CD4-positive, alpha-beta T cell treated with Interleukin-6 for 4 hours (primary cell): Measurements from ENCODE around the gene IL12RB1.
"Not testable (repeated sequence)": the region's sequence is repeated elsewhere in the genome, so short reads cannot be mapped to it uniquely, and the experiment has no call there.

Experiments used
- DNase-seq: peaks from one replicate; pipeline ENCODE4 v3.0.0-alpha.2; 2020; ENCODE audit warnings: mixed read lengths

The IL12RB1 gene

GRCh38 chr19:18110609-18111232 is 24.0 kb upstream of the IL12RB1 start:
- DNase-seq: no peak

GRCh38 chr19:18109733-18110608 is 23.2 kb upstream of the IL12RB1 start:
- DNase-seq: peak; percentile 70

- no peak for DNase-seq
These were observed 22.6 kb upstream of the IL12RB1 start for GRCh38 chr19:18109341-18109732.

GRCh38 chr19:18108897-18109296 is 22.2 kb upstream of the IL12RB1 start:
- DNase-seq: no peak

- no peak for DNase-seq
These were observed 20.5 kb upstream of the IL12RB1 start for GRCh38 chr19:18107235-18107634.

GRCh38 chr19:18105259-18105658 is 18.5 kb upstream of the IL12RB1 start:
- not testable (repeated sequence) for DNase-seq

- DNase-seq: no peak
These were observed 18.0 kb upstream of the IL12RB1 start for GRCh38 chr19:18104793-18105131.

GRCh38 chr19:18102916-18103542 is 16.3 kb upstream of the IL12RB1 start:
- no peak for DNase-seq

- no peak for DNase-seq
These were observed 14.5 kb upstream of the IL12RB1 start for GRCh38 chr19:18101268-18101667.

GRCh38 chr19:18100710-18101109 is 14.0 kb upstream of the IL12RB1 start:
- DNase-seq: no peak

GRCh38 chr19:18099623-18099995 is 12.9 kb upstream of the IL12RB1 start:
- DNase-seq: no peak

- peak; percentile 63 for DNase-seq
These were observed 12.3 kb upstream of the IL12RB1 start for GRCh38 chr19:18098891-18099622.

- DNase-seq: no peak
These were observed 11.5 kb upstream of the IL12RB1 start for GRCh38 chr19:18097993-18098890.

GRCh38 chr19:18097217-18097992 is 10.7 kb upstream of the IL12RB1 start, which contains the start of gene MAST3:
TSS of gene MAST3 (plus strand) at chr19:18097778. CDS start at chr19:18097793, 15 bp downstream.
- peak; percentile 95 for DNase-seq

- no peak for DNase-seq
These were observed 9.5 kb upstream of the IL12RB1 start for GRCh38 chr19:18096258-18096657.

GRCh38 chr19:18093439-18094161 is 6.9 kb upstream of the IL12RB1 start:
- DNase-seq: no peak

- peak; percentile 90 for DNase-seq
These were observed 4.5 kb upstream of the IL12RB1 start for GRCh38 chr19:18091217-18091608.

- no peak for DNase-seq
These were observed 3.9 kb upstream of the IL12RB1 start for GRCh38 chr19:18090545-18091216.

- no peak for DNase-seq
These were observed 3.0 kb upstream of the IL12RB1 start for GRCh38 chr19:18089726-18090125.

- peak; percentile 68 for DNase-seq
These were observed 2.4 kb upstream of the IL12RB1 start for GRCh38 chr19:18089096-18089541.
